ENCODE data around the gene RAB27B. TPM values are rescaled to one million over a fixed set of nuclear protein-coding genes. Genes with fewer than 3 reads are reported as not detected.

The RAB27B gene
- total and polyA plus RNA-seq, 10 of the 15 experiments (the other 5 are each of a cell fraction or from before 2014, with no cell fraction given), result under 0.01 to 0.03 TPM; not detected in 8

- TF ChIP-seq USF2 (IDR thresholded peaks at IDR 0.05; ENCODE audit: borderline replicate concordance, low read depth, low read length) (no peak), NFYB (IDR thresholded peaks at IDR 0.05; ENCODE audit: insufficient read depth, low read depth, low read length) (no peak), RFX5 (IDR thresholded peaks at IDR 0.05; ENCODE audit: low read depth, low read length) (no peak), MTA3 (IDR thresholded peaks at IDR 0.05; ENCODE audit: borderline replicate concordance, low read length) (no peak)
Observed at GRCh38 chr18:54845787-54846186, 17.5 kb downstream of the RAB27B start (continued).

- no TSS peak for BruUV-seq (replicated peaks)
- 0% methylated on average over 1 of the region's 1 CpG for WGBS (ENCODE audit: insufficient coverage, insufficient replicate concordance, low lambda C conversion rate, missing lambda C conversion rate)
Observed at GRCh38 chr18:54848121-54848520, 19.8 kb downstream of the RAB27B start.

More at GRCh38 chr18:54848121-54848520, 19.8 kb downstream of the RAB27B start:
- Histone ChIP-seq H3K9me3 (replicated peaks; ENCODE audit: control insufficient read depth, insufficient read depth, low read length) (no peaks in the 10 kb centered on the region), H2AFZ (ENCODE audit: control insufficient read depth, low read depth, low read length) (no peak overlapping the region), H3K36me3 (ENCODE audit: control insufficient read depth in 2 of 2, insufficient read depth in 2 of 2, low read length in 1 of 2) (no peaks in the 10 kb centered on the region), H3K27me3 (replicated peaks in 1 of 2; ENCODE audit: control insufficient read depth in 2 of 2, insufficient read depth in 2 of 2, low read length in 1 of 2) (no peaks in the 10 kb centered on the region; a peak in 1 of 4 replicates), H3K4me1 (ENCODE audit: control insufficient read depth, insufficient read depth, low read length) (no peaks in the 10 kb centered on the region), H3K4me2 (ENCODE audit: control insufficient read depth, insufficient read depth) (no peak overlapping the region), H3K27ac (ENCODE audit: control insufficient read depth, insufficient read depth) (no peak overlapping the region), H3K9ac (ENCODE audit: control insufficient read depth, insufficient read depth, low read length) (no peak overlapping the region), H3K4me3 (no peak overlapping the region), H3K79me2 (ENCODE audit: control insufficient read depth, insufficient read depth, low read length) (no peaks in the 10 kb centered on the region), H4K20me1 (ENCODE audit: control insufficient read depth, insufficient read depth) (no peaks in the 10 kb centered on the region)
- no peak for DNase-seq (ENCODE audit: low read depth, low spot score)
- FAIRE-seq, result no peak
- ChIA-PET CTCF (no interaction called here), RAD21 (ENCODE audit: unreplicated experiment) (no interaction called here), SMC1A (ENCODE audit: uncharacterized antibody, unreplicated experiment) (interaction anchor here (0.8 kb wide), 1 partner anchor 127 kb away, joined by 3 read pairs; no protein-coding TSS in a partner anchor), POLR2A (no interaction called here)
- TF ChIP-seq SMC3 (IDR thresholded peaks at IDR 0.05; ENCODE audit: borderline replicate concordance, low read length), result no peak
- TF ChIP-seq HCFC1 (IDR thresholded peaks at IDR 0.05; ENCODE audit: low read length), result no peak
- TF ChIP-seq KLF5 (IDR thresholded peaks at IDR 0.05; ENCODE audit: partially characterized antibody), result no peak
- TF ChIP-seq HDGF (IDR thresholded peaks at IDR 0.05), result no peak
- no peak for ATAC-seq
- intact Hi-C loops (cut with micrococcal nuclease; ENCODE audit: unreplicated experiment), result no loop called here
- in situ Hi-C loops (cut with MboI), result no loop called here
